Tibial nerve (tissue), 4 donors: ENCODE data around the gene NCAPG2.
"Not testable (repeated sequence)": the region's sequence is repeated elsewhere in the genome, so short reads cannot be mapped to it uniquely, and the experiment has no call there.

Source experiments
- CTCF ChIP-seq, 5 experiments: fragments of 200-600 bp in 3 of 5; fragments of 450-650 bp in 2 of 5; sonication (generic) in 3 of 5; IDR thresholded peaks; one replicate each; pipeline ENCODE4 v1.5.1; 2016 to 2019; ENCODE audit warnings: antibody characterized with exemption in 5 of 5, mild to moderate bottlenecking in 3 of 5, moderate library complexity in 2 of 5
- EP300 ChIP-seq, 2 donors: sonication (generic); formaldehyde crosslinking; IDR thresholded peaks; one replicate each; pipeline ENCODE4 v1.6.1; 2017; ENCODE audit warnings: antibody characterized with exemption in 2 of 2, mild to moderate bottlenecking in 1 of 2

GRCh38 chr7:158668086-158668485 is 36.5 kb downstream of the NCAPG2 start:
- TF ChIP-seq CTCF, EP300 (IDR thresholded peaks at IDR 0.05): not testable (repeated sequence)
